ENCODE measurements around the gene SLC39A11. TPM values are rescaled to one million over a fixed set of nuclear protein-coding genes. Genes with fewer than 3 reads are reported as not detected.
"Not testable (repeated sequence)": the region's sequence is repeated elsewhere in the genome, so short reads cannot be mapped to it uniquely, and the experiment has no call there.

Gene SLC39A11
- total and polyA plus RNA-seq, 12 donors, result 7.0 to 91.4 (median 22.7) TPM

DNA sequence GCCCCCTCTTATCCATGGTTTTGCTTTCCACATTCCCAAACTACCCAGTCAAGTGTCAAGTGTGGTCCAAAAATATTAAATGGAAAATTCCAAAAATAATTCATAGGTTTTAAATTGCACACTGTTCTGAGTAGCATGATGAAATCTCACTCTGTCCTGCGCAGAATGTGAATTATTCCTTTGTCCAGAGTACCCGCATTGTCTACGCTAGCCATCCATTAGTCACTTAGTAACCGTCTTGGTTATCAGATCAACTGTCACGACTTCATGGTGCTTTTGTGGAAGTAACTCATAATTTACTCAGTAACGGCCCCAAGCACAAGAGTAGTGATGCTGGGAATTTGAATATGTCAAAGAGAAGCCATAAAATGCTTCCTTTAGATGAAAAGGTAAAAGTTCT is 94.9 kb downstream of the SLC39A11 start:
- intact Hi-C loops (cut with DNase I), result no loop called here
- no peaks in the 10 kb centered on the region for H3K36me3 ChIP-seq (replicated peaks in 1 of 2)
- H3K27ac ChIP-seq, result no peak overlapping the region
- no peaks in the 10 kb centered on the region for H3K27me3 ChIP-seq
- no peaks in the 10 kb centered on the region for H3K9me3 ChIP-seq (replicated peaks in 1 of 3)
- peak in 1 of 7 donors; percentile 18 for DNase-seq
- H3K4me3 ChIP-seq, result no peak overlapping the region
- H3K4me1 ChIP-seq (replicated peaks in 1 of 2), result peaks cover 0 to 4% of the 10 kb centered on the region in 2 donors
- TF ChIP-seq, protein P1, sequence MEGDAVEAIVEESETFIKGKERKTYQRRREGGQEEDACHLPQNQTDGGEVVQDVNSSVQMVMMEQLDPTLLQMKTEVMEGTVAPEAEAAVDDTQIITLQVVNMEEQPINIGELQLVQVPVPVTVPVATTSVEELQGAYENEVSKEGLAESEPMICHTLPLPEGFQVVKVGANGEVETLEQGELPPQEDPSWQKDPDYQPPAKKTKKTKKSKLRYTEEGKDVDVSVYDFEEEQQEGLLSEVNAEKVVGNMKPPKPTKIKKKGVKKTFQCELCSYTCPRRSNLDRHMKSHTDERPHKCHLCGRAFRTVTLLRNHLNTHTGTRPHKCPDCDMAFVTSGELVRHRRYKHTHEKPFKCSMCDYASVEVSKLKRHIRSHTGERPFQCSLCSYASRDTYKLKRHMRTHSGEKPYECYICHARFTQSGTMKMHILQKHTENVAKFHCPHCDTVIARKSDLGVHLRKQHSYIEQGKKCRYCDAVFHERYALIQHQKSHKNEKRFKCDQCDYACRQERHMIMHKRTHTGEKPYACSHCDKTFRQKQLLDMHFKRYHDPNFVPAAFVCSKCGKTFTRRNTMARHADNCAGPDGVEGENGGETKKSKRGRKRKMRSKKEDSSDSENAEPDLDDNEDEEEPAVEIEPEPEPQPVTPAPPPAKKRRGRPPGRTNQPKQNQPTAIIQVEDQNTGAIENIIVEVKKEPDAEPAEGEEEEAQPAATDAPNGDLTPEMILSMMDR (IDR thresholded peaks at IDR 0.05), result no peak
- no peak for TF ChIP-seq POLR2A (IDR thresholded peaks at IDR 0.05)
- WGBS, 4 donors, result 77 to 88% (median 87%) methylated on average over 6 of the region's 6 CpGs

DNA sequence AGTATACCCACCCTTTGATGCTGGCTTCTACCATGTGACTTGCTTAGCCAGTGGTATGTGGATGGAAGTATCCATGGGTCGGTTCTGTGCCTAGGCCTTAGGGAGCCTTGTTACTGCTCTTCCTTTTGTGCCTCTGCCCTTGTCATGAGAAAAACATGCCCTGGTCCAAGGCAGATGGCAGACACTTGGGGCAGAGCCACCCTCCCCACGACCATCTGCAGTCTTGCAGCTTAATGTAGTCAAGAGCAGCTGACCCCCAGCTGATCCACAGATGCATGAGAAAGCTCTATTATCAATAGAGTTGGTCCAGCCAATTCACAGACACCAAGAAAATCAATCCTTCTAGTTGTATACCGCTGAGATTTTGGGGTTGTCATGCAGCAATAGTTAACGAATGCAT is 95.7 kb downstream of the SLC39A11 start:
- intact Hi-C loops (cut with DNase I), result no loop called here
- Histone ChIP-seq H3K36me3 (replicated peaks in 1 of 2) (no peaks in the 10 kb centered on the region), H3K4me1 (replicated peaks in 1 of 2) (peaks cover 0 to 4% of the 10 kb centered on the region in 2 donors), H3K4me3 (no peak overlapping the region), H3K9me3 (replicated peaks in 1 of 3) (no peaks in the 10 kb centered on the region), H3K27ac (no peak overlapping the region), H3K27me3 (no peaks in the 10 kb centered on the region)
- TF ChIP-seq POLR2A (IDR thresholded peaks at IDR 0.05), result no peak
- TF ChIP-seq, protein P1 (IDR thresholded peaks at IDR 0.05), result no peak
- DNase-seq, result peak in 1 of 7 donors; percentile 21
- 93 to 97% (median 95%) methylated on average over 4 of the region's 4 CpGs for WGBS, 4 donors

DNA sequence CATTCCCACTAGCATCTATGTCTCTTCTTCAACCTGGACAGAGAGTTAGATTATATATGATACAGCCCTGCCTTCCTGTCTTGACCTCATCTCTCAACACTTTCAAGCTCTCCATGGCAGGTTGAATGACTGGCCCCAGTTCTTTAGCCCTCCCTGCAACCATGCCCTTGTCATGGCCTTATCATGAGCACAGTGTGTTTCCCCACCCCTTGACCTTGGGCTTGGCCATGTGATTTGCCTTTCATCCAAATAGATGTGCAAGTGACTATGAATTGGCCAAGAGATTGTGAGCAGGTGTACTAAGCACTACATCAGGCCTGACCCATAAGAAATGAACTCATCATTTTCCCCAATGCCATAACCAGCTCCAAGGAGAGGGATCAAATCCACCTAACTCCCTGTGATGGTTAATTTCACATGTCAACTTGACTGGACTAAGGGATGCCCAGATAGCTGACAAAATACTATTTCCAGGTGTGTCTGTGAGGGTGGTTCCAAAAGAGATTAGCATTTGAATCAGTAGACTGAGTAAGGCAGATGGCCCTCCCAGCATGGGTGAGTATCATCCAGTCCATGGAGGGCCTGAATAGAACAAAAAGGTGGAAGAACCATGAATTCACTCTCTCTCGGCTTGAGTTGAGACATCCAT is 97.4 kb downstream of the SLC39A11 start:
- Histone ChIP-seq H3K9me3 (replicated peaks in 1 of 3) (no peaks in the 10 kb centered on the region), H3K27ac (no peak overlapping the region), H3K27me3 (no peaks in the 10 kb centered on the region), H3K4me1 (replicated peaks in 1 of 2) (peaks cover 0 to 4% of the 10 kb centered on the region in 2 donors), H3K4me3 (no peak overlapping the region), H3K36me3 (replicated peaks in 1 of 2) (no peaks in the 10 kb centered on the region)
- DNase-seq, result no peak
- WGBS, 4 donors, result 92 to 100% (median 94%) methylated on average over 1 of the region's 1 CpG
- TF ChIP-seq POLR2A (IDR thresholded peaks at IDR 0.05), result no peak
- TF ChIP-seq, protein P1 (IDR thresholded peaks at IDR 0.05), result no peak
- intact Hi-C loops (cut with DNase I), result no loop called here

DNA sequence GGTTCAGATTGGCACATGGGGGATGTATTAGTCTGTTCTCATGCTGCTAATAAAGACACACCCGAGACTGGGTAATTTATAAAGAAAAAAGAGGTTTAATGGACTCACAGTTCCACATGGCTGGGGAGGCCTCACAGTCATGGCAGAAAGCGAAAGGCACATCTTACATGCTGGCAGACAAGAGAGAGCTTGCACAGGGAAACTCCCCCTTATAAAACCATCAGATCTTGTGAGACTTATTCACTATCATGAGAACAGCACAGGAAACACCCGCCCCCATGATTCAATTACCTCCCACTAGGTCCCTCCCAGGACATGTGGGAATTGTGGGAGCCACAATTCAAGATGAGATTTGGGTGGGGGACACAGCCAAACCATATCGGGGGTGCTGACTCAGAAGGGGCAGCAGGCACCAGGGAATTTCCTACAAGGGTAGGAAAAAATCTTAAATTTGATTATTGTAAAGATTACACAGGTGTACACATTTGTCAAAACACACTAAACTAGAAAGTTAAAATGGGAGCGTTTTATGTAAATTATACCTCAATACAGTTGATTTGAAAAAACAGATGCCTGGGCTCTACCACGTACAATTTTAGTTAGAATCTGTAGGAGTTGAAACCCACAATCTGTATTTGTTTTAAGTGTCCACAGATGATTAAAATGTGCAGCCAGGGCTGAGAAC is 99.6 kb downstream of the SLC39A11 start:
- intact Hi-C loops (cut with DNase I), result not testable (repeated sequence)

More for the DNA sequence above, 99.6 kb downstream of the SLC39A11 start:
- not testable (repeated sequence) for H3K27me3 ChIP-seq; H3K27ac ChIP-seq; H3K9me3 ChIP-seq (replicated peaks in 1 of 3); H3K4me3 ChIP-seq; H3K36me3 ChIP-seq (replicated peaks in 1 of 2); DNase-seq; H3K4me1 ChIP-seq (replicated peaks in 1 of 2)
- WGBS, 4 donors, result 70 to 82% (median 78%) methylated on average over 6 of the region's 6 CpGs
